HCT116 (cell line): ENCODE results near the gene STK32C. TPM values are rescaled to one million over a fixed set of nuclear protein-coding genes. Genes with fewer than 3 reads are reported as not detected.

ENCODE experiments used
- ATAC-seq: fragments of 200-7000 bp; cut with Tn5 transposase; 2 replicates; pipeline ENCODE4 v1.9.1; 2020; ENCODE audit warnings: mild to moderate bottlenecking, moderate library complexity
- BruUV-seq: library from RNA; stranded (reverse); fragments of 400-500 nt; replicated peaks from 2 replicates; lab custom pipeline; 2021; lab: Mats Ljungman, UMichigan
- CTCF ChIA-PET: fragments of 300-600 bp; sonication (Branson Sonifier 250); formaldehyde crosslinking; loops from one replicate; lab custom pipeline; 2021; ENCODE audit warnings: antibody characterized with exemption; lab: Charles Lee
- POLR2A ChIA-PET: fragments of 300-600, 350-600 bp; sonication (Branson Sonifier 250); formaldehyde crosslinking; loops from one replicate; lab custom pipeline; 2021; ENCODE audit warnings: antibody characterized with exemption; lab: Charles Lee
- RAD21 ChIA-PET, 2 experiments: fragments of 300-600 bp; sonication (Branson Sonifier 250); formaldehyde crosslinking; loops; one replicate each; lab custom pipeline; 2023; ENCODE audit warnings: low total read pairs in 2 of 2; ENCODE audit not compliant: uncharacterized antibody in 2 of 2, unreplicated experiment in 2 of 2, low non-redundant PET in 1 of 2; lab: Charles Lee
- DNase-seq: peaks from one replicate; pipeline ENCODE4 v3.0.0-alpha.2; 2010; ENCODE audit warnings: low read depth, low spot score
- H2AFZ ChIP-seq: fragments of 200-600 bp; shearing (Covaris generic), sonication (generic); 2 replicates; pipeline ENCODE4 v1.6.1; 2017; ENCODE audit warnings: low read depth, mixed run types, mixed read lengths, antibody characterized with exemption, low read length; ENCODE audit not compliant: poor library complexity, severe bottlenecking
- H3K27ac ChIP-seq: 2 replicates; pipeline ENCODE4 v1.5.1; 2012; ENCODE audit warnings: low read depth, low read length
- H3K27me3 ChIP-seq: fragments of 200-600 bp; sonication (generic); 2 replicates; pipeline ENCODE4 v1.6.1; 2016; ENCODE audit warnings: mixed run types, low read length, mixed read lengths; ENCODE audit not compliant: insufficient read depth
- H3K36me3 ChIP-seq, 2 experiments: fragments of 200-500 bp in 1 of 2; fragments of 200-600 bp in 1 of 2; sonication (Bioruptor generic) in 1 of 2; sonication (generic) in 1 of 2; 2 replicates each; pipeline versions ENCODE4 v1.5.1 to v1.6.1; 2014 to 2016; ENCODE audit warnings: low read length in 2 of 2, inconsistent platforms in 1 of 2, mixed read lengths in 1 of 2, mixed run types in 1 of 2; ENCODE audit not compliant: insufficient read depth in 2 of 2, control insufficient read depth in 1 of 2
- H3K4me1 ChIP-seq, 2 experiments: fragments of 200-600 bp in 1 of 2; sonication (generic) in 1 of 2; 2 replicates each; pipeline versions ENCODE4 v1.5.1 to v1.6.1; 2012 to 2017; ENCODE audit warnings: low read length in 2 of 2, inconsistent platforms in 1 of 2, mild to moderate bottlenecking in 1 of 2, mixed read lengths in 1 of 2, mixed run types in 1 of 2, moderate library complexity in 1 of 2; ENCODE audit not compliant: insufficient read depth in 2 of 2, control insufficient read depth in 1 of 2
- H3K4me2 ChIP-seq: fragments of 200-600 bp; sonication (generic); 2 replicates; pipeline ENCODE4 v1.6.1; 2017; ENCODE audit warnings: mixed run types, low read length, mixed read lengths
- H3K4me3 ChIP-seq, 2 experiments: fragments of 200-600 bp in 1 of 2; sonication (generic) in 1 of 2; replicated peaks in 1 of 2; 2 replicates each; pipeline ENCODE4 v1.5.1; 2011 to 2016; ENCODE audit warnings: low read length in 2 of 2, control low read depth in 1 of 2, low read depth in 1 of 2, mild to moderate bottlenecking in 1 of 2, mixed read lengths in 1 of 2, mixed run types in 1 of 2
- H3K79me2 ChIP-seq: fragments of 200-600 bp; sonication (generic); 2 replicates; pipeline ENCODE4 v1.6.1; 2017; ENCODE audit warnings: mild to moderate bottlenecking, mixed run types, low read length, moderate library complexity, mixed read lengths; ENCODE audit not compliant: insufficient read depth
- H3K9ac ChIP-seq: fragments of 200-600 bp; sonication (generic); 2 replicates; pipeline ENCODE4 v1.6.1; 2016; ENCODE audit warnings: low read length, mixed read lengths
- H3K9me2 ChIP-seq: fragments of 200-600 bp; sonication (generic), shearing (Covaris generic); 2 replicates; pipeline ENCODE4 v1.6.1; 2017; ENCODE audit warnings: mixed run types, mild to moderate bottlenecking, moderate library complexity; ENCODE audit not compliant: insufficient read depth
- H3K9me3 ChIP-seq, 2 experiments: fragments of 200-500 bp in 1 of 2; fragments of 200-600 bp in 1 of 2; sonication (Bioruptor generic) in 1 of 2; sonication (generic) in 1 of 2; 2 replicates each; pipeline ENCODE4 v1.6.1; 2014 to 2017; ENCODE audit warnings: low read length in 2 of 2, mixed read lengths in 2 of 2, inconsistent platforms in 1 of 2, low read depth in 1 of 2, mild to moderate bottlenecking in 1 of 2, mixed run types in 1 of 2, moderate library complexity in 1 of 2; ENCODE audit not compliant: control insufficient read depth in 1 of 2, insufficient read depth in 1 of 2
- H4K20me1 ChIP-seq: fragments of 200-600 bp; sonication (generic), shearing (Covaris generic); 2 replicates; pipeline ENCODE4 v1.6.1; 2017; ENCODE audit warnings: mixed run types, mild to moderate bottlenecking, moderate library complexity; ENCODE audit not compliant: insufficient read depth
- CEBPB ChIP-seq: IDR thresholded peaks from 2 replicates; pipeline ENCODE4 v1.6.1; 2012; ENCODE audit warnings: low read depth
- ELF1 ChIP-seq: IDR thresholded peaks from 2 replicates; pipeline ENCODE4 v1.6.1; 2012; ENCODE audit warnings: low read depth, borderline replicate concordance
- EZH2 ChIP-seq: fragments of 200-600 bp; sonication (generic); IDR thresholded peaks from 2 replicates; pipeline ENCODE4 v1.6.1; 2017; ENCODE audit warnings: antibody characterized with exemption, mixed run types
- EZH2phosphoT487 ChIP-seq: fragments of 200-600 bp; IDR thresholded peaks from 2 replicates; pipeline ENCODE4 v1.6.1; 2018; ENCODE audit warnings: antibody characterized with exemption, borderline replicate concordance
- FOSL1 ChIP-seq: IDR thresholded peaks from 2 replicates; pipeline ENCODE4 v1.6.1; 2012; ENCODE audit warnings: low read depth
- JUND ChIP-seq: IDR thresholded peaks from 2 replicates; pipeline ENCODE4 v1.6.1; 2012
- POLR2A ChIP-seq: IDR thresholded peaks from 2 replicates; pipeline ENCODE4 v1.7.0; 2011; ENCODE audit warnings: borderline replicate concordance; ENCODE audit not compliant: insufficient read depth, insufficient read length; ENCODE audit errors: extremely low read depth
- POLR2AphosphoS5 ChIP-seq: IDR thresholded peaks from 2 replicates; pipeline ENCODE4 v1.6.1; 2011; ENCODE audit warnings: mild to moderate bottlenecking, low read depth, low read length, moderate library complexity
- RAD21 ChIP-seq: IDR thresholded peaks from 2 replicates; pipeline ENCODE4 v1.6.1; 2012; ENCODE audit warnings: low read depth, mild to moderate bottlenecking
- SIN3A ChIP-seq: IDR thresholded peaks from 2 replicates; pipeline ENCODE4 v1.6.1; 2012; ENCODE audit warnings: low read depth
- SP1 ChIP-seq: IDR thresholded peaks from 2 replicates; pipeline ENCODE4 v1.6.1; 2012; ENCODE audit warnings: low read depth
- TCF7L2 ChIP-seq: IDR thresholded peaks from 2 replicates; pipeline ENCODE4 v1.7.0; 2011; ENCODE audit warnings: borderline replicate concordance, inconsistent platforms; ENCODE audit not compliant: insufficient read depth, insufficient read length; ENCODE audit errors: extremely low read depth
- YY1 ChIP-seq: IDR thresholded peaks from 2 replicates; pipeline ENCODE4 v1.6.1; 2011; ENCODE audit warnings: low read length, low read depth, moderate library complexity, mild to moderate bottlenecking; ENCODE audit not compliant: insufficient replicate concordance; ENCODE audit errors: extremely low read depth
- ZFX ChIP-seq: fragments of 450-650 bp; IDR thresholded peaks from 2 replicates; pipeline ENCODE4 v1.6.1; 2017
- intact Hi-C: fragments of 100-400 bp; cut with micrococcal nuclease; formaldehyde crosslinking; loops from 2 replicates; pipeline ENCODE4 v1.10.0; 2022
- total RNA-seq: library from RNA; stranded (reverse); gene quantifications from one replicate; pipeline ENCODE4 v1.2.1, GENCODE V29; 2021; ENCODE audit not compliant: unreplicated experiment
- TF ChIP-seq, protein P1 (sequence below): IDR thresholded peaks from 2 replicates; pipeline ENCODE4 v1.6.1; 2012
- TF ChIP-seq, protein P2 (sequence below), 3 experiments: fragments of 200-600 bp in 1 of 3; sonication (generic) in 1 of 3; IDR thresholded peaks in 2 of 3; conservative IDR thresholded peaks in 1 of 3; 2 replicates each; pipeline ENCODE4 v1.5.1; 2012 to 2017; ENCODE audit warnings: low read depth in 2 of 3, low read length in 2 of 3, antibody characterized with exemption in 1 of 3, borderline replicate concordance in 1 of 3, control low read depth in 1 of 3, mild to moderate bottlenecking in 1 of 3, mixed read lengths in 1 of 3, mixed run types in 1 of 3, moderate library complexity in 1 of 3; ENCODE audit not compliant: insufficient read depth in 1 of 3

Gene STK32C
- total RNA-seq, 1 experiment from 2014 or later, result 29.7 TPM

DNA sequence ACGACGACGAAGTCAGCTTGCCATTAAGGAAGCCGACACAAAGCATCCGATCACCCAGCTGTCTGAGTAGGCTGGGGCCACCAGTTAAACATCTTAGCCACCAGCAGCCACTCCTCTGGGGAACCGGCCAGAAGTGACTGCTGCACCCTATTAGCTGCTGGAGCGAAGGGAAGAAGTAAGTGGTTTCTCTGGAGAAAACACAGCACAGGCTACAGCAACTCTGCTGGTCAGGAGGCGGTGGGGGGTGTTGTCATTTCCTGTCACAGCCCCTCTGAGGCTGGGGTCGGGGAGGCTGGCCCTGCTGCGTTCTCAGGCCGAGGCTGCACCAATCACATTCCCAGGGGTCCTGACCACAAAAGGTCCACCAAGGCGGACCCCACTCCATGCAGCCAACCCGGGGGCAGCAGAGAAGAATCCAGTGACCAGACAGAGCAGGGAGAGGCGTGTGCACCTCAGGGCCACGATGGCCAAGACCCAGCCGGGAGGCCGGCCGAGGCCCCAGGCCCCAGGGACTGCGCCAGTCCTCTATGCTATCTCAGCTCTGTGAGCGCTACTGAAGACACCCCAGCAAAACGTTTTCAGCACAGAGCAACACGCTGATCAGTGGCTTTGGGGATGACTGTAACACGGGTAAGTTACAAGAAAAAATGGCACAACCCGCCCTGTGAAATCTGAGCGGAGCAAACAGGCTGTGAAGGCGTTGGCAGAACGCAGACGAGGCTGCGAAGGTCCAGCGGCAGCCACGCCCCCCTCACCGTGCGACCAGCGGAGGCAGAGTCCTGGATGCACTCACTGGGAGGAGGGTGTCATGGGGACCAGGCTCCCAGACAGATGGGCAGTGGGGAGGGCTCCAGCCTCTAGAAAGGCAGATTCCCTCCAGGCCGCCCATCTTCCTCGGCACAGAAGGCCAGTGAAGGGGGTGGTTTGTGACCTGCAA is 24.8 kb downstream of the STK32C start:
- H3K9ac ChIP-seq, result no peak overlapping the region
- CTCF ChIA-PET, result no interaction called here
- ATAC-seq, result no peak

More for the DNA sequence above, 24.8 kb downstream of the STK32C start:
- intact Hi-C loops, result no loop called here
- DNase-seq, result no peak
- Histone ChIP-seq H3K4me1 (peaks cover 0 to 5% of the 10 kb centered on the region in 2 experiments; a peak in 1 of 4 replicates), H3K36me3 (no peaks in the 10 kb centered on the region), H3K9me2 (no peaks in the 10 kb centered on the region), H4K20me1 (no peaks in the 10 kb centered on the region), H3K4me2 (no peak overlapping the region), H3K27me3 (no peaks in the 10 kb centered on the region), H3K27ac (no peak overlapping the region), H2AFZ (no peak overlapping the region), H3K4me3 (no peak overlapping the region), H3K79me2 (no peaks in the 10 kb centered on the region), H3K9me3 (no peaks in the 10 kb centered on the region)
- no peak for TF ChIP-seq YY1
- no peak for TF ChIP-seq SP1
- no peak for TF ChIP-seq POLR2AphosphoS5
- TF ChIP-seq, protein P1, sequence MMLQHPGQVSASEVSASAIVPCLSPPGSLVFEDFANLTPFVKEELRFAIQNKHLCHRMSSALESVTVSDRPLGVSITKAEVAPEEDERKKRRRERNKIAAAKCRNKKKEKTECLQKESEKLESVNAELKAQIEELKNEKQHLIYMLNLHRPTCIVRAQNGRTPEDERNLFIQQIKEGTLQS, result no peak
- TF ChIP-seq POLR2A, result no peak
- TF ChIP-seq SIN3A, result no peak
- no peak for TF ChIP-seq JUND
- TF ChIP-seq EZH2, result no peak
- no peak for TF ChIP-seq FOSL1
- TF ChIP-seq EZH2phosphoT487, result no peak
- no peak for TF ChIP-seq ZFX
- no peak for TF ChIP-seq RAD21
- TF ChIP-seq, protein P2, sequence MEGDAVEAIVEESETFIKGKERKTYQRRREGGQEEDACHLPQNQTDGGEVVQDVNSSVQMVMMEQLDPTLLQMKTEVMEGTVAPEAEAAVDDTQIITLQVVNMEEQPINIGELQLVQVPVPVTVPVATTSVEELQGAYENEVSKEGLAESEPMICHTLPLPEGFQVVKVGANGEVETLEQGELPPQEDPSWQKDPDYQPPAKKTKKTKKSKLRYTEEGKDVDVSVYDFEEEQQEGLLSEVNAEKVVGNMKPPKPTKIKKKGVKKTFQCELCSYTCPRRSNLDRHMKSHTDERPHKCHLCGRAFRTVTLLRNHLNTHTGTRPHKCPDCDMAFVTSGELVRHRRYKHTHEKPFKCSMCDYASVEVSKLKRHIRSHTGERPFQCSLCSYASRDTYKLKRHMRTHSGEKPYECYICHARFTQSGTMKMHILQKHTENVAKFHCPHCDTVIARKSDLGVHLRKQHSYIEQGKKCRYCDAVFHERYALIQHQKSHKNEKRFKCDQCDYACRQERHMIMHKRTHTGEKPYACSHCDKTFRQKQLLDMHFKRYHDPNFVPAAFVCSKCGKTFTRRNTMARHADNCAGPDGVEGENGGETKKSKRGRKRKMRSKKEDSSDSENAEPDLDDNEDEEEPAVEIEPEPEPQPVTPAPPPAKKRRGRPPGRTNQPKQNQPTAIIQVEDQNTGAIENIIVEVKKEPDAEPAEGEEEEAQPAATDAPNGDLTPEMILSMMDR (IDR thresholded peaks at IDR 0.05 in 2 of 3, conservative IDR thresholded peaks at IDR 0.05 in 1 of 3; ENCODE audit: borderline replicate concordance in 1 of 3, insufficient read depth in 1 of 3, low read depth in 2 of 3, low read length in 2 of 3), result no peak
- TF ChIP-seq ELF1, result no peak
- no peak for TF ChIP-seq CEBPB
- no peak for TF ChIP-seq TCF7L2
- POLR2A ChIA-PET, result no interaction called here
- RAD21 ChIA-PET, result no interaction called here
- no TSS peak for BruUV-seq
